ENCODE results near the gene OR4N5. TPM values are rescaled to one million over a fixed set of nuclear protein-coding genes. Genes with fewer than 3 reads are reported as not detected.

The OR4N5 gene
- not detected in 2 replicates for total RNA-seq

GRCh38 chr14:20138520-20138919, at the start of gene OR4N5:
OR4N5 (plus strand) TSS chr14:20138820; CDS start chr14:20143736, 4,916 bp downstream.

GRCh38 chr14:20110438-20110837, 28.2 kb upstream of the OR4N5 start, which contains the start of gene OR4K17:
OR4K17 (plus strand) TSS chr14:20110739; CDS start chr14:20117500, 6,761 bp downstream.

GRCh38 chr14:20190596-20190995, 52.0 kb downstream of the OR4N5 start, which contains the start of gene OR11G2:
OR11G2 (plus strand) TSS chr14:20190896; CDS start chr14:20197438, 6,542 bp downstream.

Other genes starting within 250 kb of the OR4N5 start
- gene OR4K5, start 218.2 kb upstream of the OR4N5 start, total RNA-seq, result not detected in 2 replicates
- not detected in 2 replicates for gene OR4K1, start 207.9 kb upstream of the OR4N5 start, total RNA-seq
- not detected in 2 replicates for gene OR4K15, start 163.2 kb upstream of the OR4N5 start, total RNA-seq
- not detected in 2 replicates for gene OR4Q2, start 136.7 kb upstream of the OR4N5 start, total RNA-seq
- not detected in 2 replicates for gene OR4K14, start 119.5 kb upstream of the OR4N5 start, total RNA-seq
- not detected in 2 replicates for gene OR4K13, start 102.8 kb upstream of the OR4N5 start, total RNA-seq
- not detected in 2 replicates for gene OR4L1, start 78.8 kb upstream of the OR4N5 start, total RNA-seq
- gene OR4K17, start 28.1 kb upstream of the OR4N5 start, total RNA-seq, result not detected in 2 replicates
- gene OR11G2, start 52.1 kb downstream of the OR4N5 start, total RNA-seq, result not detected in 2 replicates
- gene OR11H6, start 84.9 kb downstream of the OR4N5 start, total RNA-seq, result not detected in 2 replicates
- not detected in 2 replicates for gene OR11H7, start 90.2 kb downstream of the OR4N5 start, total RNA-seq
- not detected in 2 replicates for gene OR11H4, start 100.5 kb downstream of the OR4N5 start, total RNA-seq
- 5.2 and 7.5 TPM in 2 replicates for gene TTC5, start 167.1 kb downstream of the OR4N5 start, total RNA-seq
- gene CCNB1IP1, start 194.5 kb downstream of the OR4N5 start, total RNA-seq, result 51.3 and 52.7 TPM in 2 replicates
- 11.1 and 12.9 TPM in 2 replicates for gene PARP2, start 204.8 kb downstream of the OR4N5 start, total RNA-seq